GM15510 (cell line): Measurements from ENCODE around the gene MYCT1.

Source experiments
- POLR2A ChIP-seq: IDR thresholded peaks from 3 replicates; pipeline ENCODE4 v1.6.1; 2011; ENCODE audit warnings: borderline replicate concordance; ENCODE audit not compliant: insufficient read length; ENCODE audit errors: extremely low read depth

The MYCT1 gene

DNA sequence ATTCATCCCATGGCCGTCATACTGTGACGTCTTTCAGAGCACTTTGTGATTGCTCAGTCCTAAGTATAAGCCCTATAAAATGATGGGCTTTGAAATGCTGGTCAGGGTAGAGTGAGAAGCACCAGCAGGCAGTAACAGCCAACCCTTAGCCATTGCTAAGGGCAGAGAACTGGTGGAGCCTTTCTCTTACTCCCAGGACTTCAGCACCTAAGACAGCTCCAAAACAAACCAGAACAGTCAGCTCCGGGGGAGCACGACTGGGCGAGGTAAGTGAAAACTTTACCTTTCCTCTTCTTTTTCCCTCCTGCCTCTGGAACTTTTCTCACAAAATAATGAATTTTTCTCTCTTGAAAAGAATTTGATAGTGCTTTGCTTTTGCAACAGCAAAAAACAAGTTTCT is 53.0 kb downstream of the MYCT1 start, which contains the start of gene VIP:
Gene VIP, plus strand, starts transcription at position 104 of the 400 bp plus-strand sequence. CDS start 1,381 bp downstream, outside the sequence.
- no peak for TF ChIP-seq POLR2A

DNA sequence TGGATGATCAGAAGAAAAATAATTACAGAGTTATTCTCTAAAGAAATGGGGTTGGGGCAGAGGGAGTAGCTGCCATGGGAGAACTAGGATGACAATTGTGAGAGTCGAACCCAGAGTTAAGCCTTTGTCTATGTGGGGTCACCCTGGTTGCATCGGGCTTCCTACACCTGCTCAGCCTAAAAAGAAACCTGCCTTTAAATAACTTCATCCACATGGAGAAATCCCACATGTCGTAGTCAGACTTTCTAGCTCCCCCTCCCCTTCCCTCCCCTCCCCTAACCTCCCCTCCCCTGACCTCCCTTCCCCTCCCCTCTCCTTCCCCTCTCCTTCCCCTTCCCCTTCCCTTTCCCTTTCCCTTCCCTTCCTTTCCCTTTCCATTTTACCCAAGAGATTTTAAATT is 67.6 kb downstream of the MYCT1 start:
- no peak for TF ChIP-seq POLR2A

DNA sequence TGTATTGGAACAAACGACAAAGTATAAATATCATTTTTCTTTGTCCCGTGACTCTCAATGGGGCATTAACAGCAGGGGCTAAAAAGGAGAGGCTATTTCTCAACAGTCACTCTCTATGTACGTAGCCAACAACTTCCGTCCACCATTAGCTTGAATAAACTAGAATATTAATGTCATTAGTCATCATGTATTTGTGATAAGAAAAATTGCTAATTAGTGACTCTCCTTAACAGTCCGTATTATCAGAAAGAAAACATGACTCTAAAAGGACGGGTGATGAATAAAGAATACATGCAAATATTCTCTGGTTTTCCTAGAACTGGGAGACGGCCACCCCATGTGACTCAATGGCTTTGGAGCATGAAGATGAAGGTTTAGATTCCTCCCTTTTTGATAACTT is 71.5 kb downstream of the MYCT1 start:
- no peak for TF ChIP-seq POLR2A

- no peak for TF ChIP-seq POLR2A
Observed at GRCh38 chr6:152769993-152770392, 72.3 kb downstream of the MYCT1 start.

DNA sequence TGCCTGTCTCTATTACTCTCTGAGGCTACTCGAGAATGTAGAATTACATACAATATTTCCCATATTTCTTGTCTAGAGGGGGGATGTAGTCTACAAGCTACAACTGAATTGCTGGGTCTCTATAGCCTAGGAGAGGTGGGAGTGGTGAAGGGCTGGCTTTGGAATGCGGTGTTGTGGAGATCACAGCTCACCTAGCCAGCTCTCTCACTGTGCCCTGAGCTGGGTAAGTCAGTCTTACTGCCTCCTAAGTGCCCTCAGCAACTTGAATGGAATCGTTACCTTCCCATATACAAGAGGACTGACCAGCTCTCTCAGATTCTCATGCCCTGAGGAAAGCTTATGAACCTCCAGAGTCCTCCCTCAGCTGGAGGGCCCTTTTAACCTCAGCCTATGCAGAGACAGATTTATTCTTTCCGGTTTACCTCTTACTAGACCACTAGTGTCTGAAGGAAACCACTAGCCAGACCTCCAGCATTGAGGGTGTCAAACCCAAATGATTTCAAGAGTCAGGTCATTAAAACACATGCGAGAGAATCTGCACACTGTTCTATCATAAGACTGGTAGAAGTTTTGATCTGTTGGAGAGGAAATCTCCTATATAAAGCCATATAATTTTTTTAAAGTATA is 73.5 kb downstream of the MYCT1 start:
- TF ChIP-seq POLR2A, result no peak
